Fibroblast of lung (primary cell): ENCODE measurements around the gene MPV17L2. TPM values are rescaled to one million over a fixed set of nuclear protein-coding genes. Genes with fewer than 3 reads are reported as not detected.

Source experiments
- DNase-seq, 2 donors: peaks; one replicate each; pipeline versions ENCODE4 v3.0.0 to v3.0.0-alpha.2; 2010; ENCODE audit warnings: low read depth in 2 of 2
- H2AFZ ChIP-seq: 2 replicates; pipeline ENCODE4 v1.5.1; 2012; ENCODE audit warnings: low read length, control low read depth, inconsistent platforms
- H3K27ac ChIP-seq: 2 replicates; pipeline ENCODE4 v1.5.1; 2011; ENCODE audit warnings: low read length, control low read depth; ENCODE audit not compliant: insufficient read depth
- H3K27me3 ChIP-seq: 2 replicates; pipeline ENCODE4 v1.5.1; 2011; ENCODE audit warnings: mild to moderate bottlenecking, low read length; ENCODE audit not compliant: control insufficient read depth, insufficient read depth
- H3K36me3 ChIP-seq: 2 replicates; pipeline ENCODE4 v1.5.1; 2011; ENCODE audit warnings: low read length; ENCODE audit not compliant: control insufficient read depth, insufficient read depth
- H3K4me1 ChIP-seq: 2 replicates; pipeline ENCODE4 v1.5.1; 2011; ENCODE audit warnings: low read length; ENCODE audit not compliant: control insufficient read depth, insufficient read depth; ENCODE audit errors: extremely low read depth
- H3K4me2 ChIP-seq: 2 replicates; pipeline ENCODE4 v1.5.1; 2011; ENCODE audit warnings: low read length, control low read depth; ENCODE audit not compliant: insufficient read depth; ENCODE audit errors: extremely low read depth
- H3K4me3 ChIP-seq, 4 experiments: fragments of 200-600 bp in 1 of 4; sonication (generic) in 1 of 4; replicated peaks in 1 of 4; 2 replicates each; pipeline ENCODE4 v1.5.1; 2011 to 2016; ENCODE audit warnings: low read length in 4 of 4, low read depth in 3 of 4, mild to moderate bottlenecking in 3 of 4, control low read depth in 2 of 4, inconsistent platforms in 1 of 4, mixed read lengths in 1 of 4; ENCODE audit not compliant: insufficient read depth in 1 of 4; ENCODE audit errors: control extremely low read depth in 1 of 4
- H3K79me2 ChIP-seq: 2 replicates; pipeline ENCODE4 v1.5.1; 2012; ENCODE audit warnings: mild to moderate bottlenecking, low read length, inconsistent platforms; ENCODE audit not compliant: control insufficient read depth, insufficient read depth
- H3K9ac ChIP-seq: 2 replicates; pipeline ENCODE4 v1.5.1; 2011; ENCODE audit warnings: mild to moderate bottlenecking, low read length, control low read depth; ENCODE audit not compliant: insufficient read depth
- H3K9me3 ChIP-seq: 2 replicates; pipeline ENCODE4 v1.5.1; 2012; ENCODE audit warnings: low read depth, low read length; ENCODE audit not compliant: control insufficient read depth, insufficient read depth
- H4K20me1 ChIP-seq: 2 replicates; pipeline ENCODE4 v1.5.1; 2011; ENCODE audit warnings: low read length; ENCODE audit not compliant: control insufficient read depth, insufficient read depth; ENCODE audit errors: extremely low read depth
- CTCF ChIP-seq, 2 donors: IDR thresholded peaks in 1 of 2; conservative IDR thresholded peaks in 1 of 2; 1 replicate in 1 of 2; 2 replicates in 1 of 2; pipeline ENCODE4 v1.5.1; 2011 to 2012; ENCODE audit warnings: low read length in 2 of 2, control low read depth in 1 of 2, inconsistent platforms in 1 of 2, low read depth in 1 of 2, mild to moderate bottlenecking in 1 of 2
- EZH2 ChIP-seq: IDR thresholded peaks from 2 replicates; pipeline ENCODE4 v1.5.1; 2012; ENCODE audit warnings: low read length, control low read depth, mild to moderate bottlenecking; ENCODE audit errors: missing control alignments
- polyA plus RNA-seq, 2 donors: library from polyadenylated mRNA; depleted of rRNA in 1 of 2; stranded (reverse) in 1 of 2; unstranded in 1 of 2; fragments of >200 nt; gene quantifications; 2 replicates each; pipeline ENCODE4 v1.2.1, GENCODE V29; 2011 to 2012; ENCODE audit warnings: missing spikeins in 1 of 2
- total RNA-seq: library from RNA; depleted of rRNA; stranded (reverse); fragments of >200 nt; gene quantifications from 2 replicates; pipeline ENCODE4 v1.2.1, GENCODE V29; 2014

MPV17L2 gene
- total and polyA plus RNA-seq, 2 donors (not counting 1 experiment from before 2014, with no cell fraction given) = 4.1 to 9.4 TPM

GRCh38 chr19:18191640-18192062, 1.4 kb upstream of the MPV17L2 start:
- Histone ChIP-seq H3K79me2 (no peaks in the 10 kb centered on the region), H3K4me2 (peak overlapping the region; percentile 49), H3K27me3 (no peaks in the 10 kb centered on the region), H3K9ac (no peak overlapping the region), H2AFZ (peak overlapping the region; percentile 20), H4K20me1 (no peaks in the 10 kb centered on the region), H3K4me1 (no peaks in the 10 kb centered on the region), H3K36me3 (peaks cover 2% of the 10 kb centered on the region), H3K27ac (peak overlapping the region; percentile 87), H3K4me3 (peak overlapping the region; percentile 51 to 88 (median 60)), H3K9me3 (no peaks in the 10 kb centered on the region)
- TF ChIP-seq CTCF (conservative IDR thresholded peaks at IDR 0.05 in 1 of 2, IDR thresholded peaks at IDR 0.05 in 1 of 2; ENCODE audit: low read depth in 1 of 2, low read length in 2 of 2) (no peak), EZH2 (no peak)
- no peak for DNase-seq

- H3K4me3 ChIP-seq = peak overlapping the region; percentile 59 to 81 (median 74)
- peaks cover 8% of the 10 kb centered on the region for H3K36me3 ChIP-seq
- TF ChIP-seq CTCF (conservative IDR thresholded peaks at IDR 0.05 in 1 of 2, IDR thresholded peaks at IDR 0.05 in 1 of 2; ENCODE audit: low read depth in 1 of 2, low read length in 2 of 2) (no peak), EZH2 (no peak)
- H3K79me2 ChIP-seq = no peaks in the 10 kb centered on the region
- H2AFZ ChIP-seq = peak overlapping the region; percentile 12
- peak overlapping the region; percentile 88 for H3K27ac ChIP-seq
- no peaks in the 10 kb centered on the region for H3K4me1 ChIP-seq
- peak overlapping the region; percentile 83 for H3K9ac ChIP-seq
- peak overlapping the region; percentile 85 for H3K4me2 ChIP-seq
- no peaks in the 10 kb centered on the region for H4K20me1 ChIP-seq
- DNase-seq = no peak
- no peaks in the 10 kb centered on the region for H3K9me3 ChIP-seq
- H3K27me3 ChIP-seq = no peaks in the 10 kb centered on the region
These were observed 566 bp downstream of the MPV17L2 start for GRCh38 chr19:18193388-18194180.

GRCh38 chr19:18194181-18194530, 1.1 kb downstream of the MPV17L2 start:
- Histone ChIP-seq H3K9ac (no peak overlapping the region), H3K9me3 (no peaks in the 10 kb centered on the region), H3K4me3 (peak overlapping the region; percentile 59 to 81 (median 74)), H3K36me3 (peaks cover 10% of the 10 kb centered on the region), H3K79me2 (no peaks in the 10 kb centered on the region), H3K4me1 (no peaks in the 10 kb centered on the region), H3K27ac (peak overlapping the region; percentile 88), H3K4me2 (peak overlapping the region; percentile 85), H2AFZ (no peak overlapping the region), H3K27me3 (no peaks in the 10 kb centered on the region), H4K20me1 (no peaks in the 10 kb centered on the region)
- no peak for TF ChIP-seq EZH2
- no peak for TF ChIP-seq CTCF (conservative IDR thresholded peaks at IDR 0.05 in 1 of 2, IDR thresholded peaks at IDR 0.05 in 1 of 2; ENCODE audit: low read depth in 1 of 2, low read length in 2 of 2)
- no peak for DNase-seq
